MM.1S (cell line): Measurements from ENCODE around the gene DCAF4L1.

Experiments used
- DNase-seq: peaks from one replicate; pipeline ENCODE4 v3.0.0-alpha.2; 2015
- H2AFZ ChIP-seq: fragments of 300-600 bp; sonication (generic); 2 replicates; pipeline ENCODE4 v1.6.0; 2016; ENCODE audit warnings: antibody characterized with exemption, low read length
- H3F3A ChIP-seq: fragments of 300-600 bp; sonication (generic); 2 replicates; pipeline ENCODE4 v1.6.1; 2016; ENCODE audit warnings: mild to moderate bottlenecking, antibody characterized with exemption, low read length, moderate library complexity, mixed read lengths; ENCODE audit not compliant: insufficient read depth
- H3K27ac ChIP-seq: fragments of 300-600 bp; sonication (generic); 2 replicates; pipeline ENCODE4 v1.5.1; 2016; ENCODE audit warnings: mild to moderate bottlenecking, low read length
- H3K27me3 ChIP-seq: fragments of 300-600 bp; sonication (generic); replicated peaks from 2 replicates; pipeline ENCODE4 v1.6.0; 2016; ENCODE audit warnings: low read length; ENCODE audit not compliant: insufficient read depth
- H3K36me3 ChIP-seq: fragments of 300-600 bp; sonication (generic); replicated peaks from 2 replicates; pipeline ENCODE4 v1.6.1; 2016; ENCODE audit warnings: mild to moderate bottlenecking, low read length, mixed read lengths; ENCODE audit not compliant: insufficient read depth
- H3K4me1 ChIP-seq: fragments of 300-600 bp; sonication (generic); 2 replicates; pipeline ENCODE4 v1.6.1; 2016; ENCODE audit warnings: low read length, mixed read lengths
- H3K4me2 ChIP-seq: fragments of 300-600 bp; sonication (generic); 2 replicates; pipeline ENCODE4 v1.6.0; 2016; ENCODE audit warnings: low read depth, low read length
- H3K4me3 ChIP-seq: fragments of 300-600 bp; sonication (generic); 2 replicates; pipeline ENCODE4 v1.5.1; 2016; ENCODE audit warnings: low read length, mixed read lengths
- H3K79me2 ChIP-seq: fragments of 300-600 bp; sonication (generic); 2 replicates; pipeline ENCODE4 v1.6.1; 2016; ENCODE audit warnings: mixed run types, low read length, mixed read lengths
- H3K9ac ChIP-seq: fragments of 300-600 bp; sonication (generic); 2 replicates; pipeline ENCODE4 v1.6.1; 2016; ENCODE audit warnings: low read length, mixed read lengths
- H3K9me2 ChIP-seq: fragments of 300-600 bp; sonication (generic); replicated peaks from 2 replicates; pipeline ENCODE4 v1.6.1; 2016; ENCODE audit warnings: mild to moderate bottlenecking, low read length, mixed read lengths; ENCODE audit not compliant: insufficient read depth
- H3K9me3 ChIP-seq: fragments of 300-600 bp; sonication (generic); replicated peaks from 2 replicates; pipeline ENCODE4 v1.6.1; 2016; ENCODE audit warnings: mild to moderate bottlenecking, low read length, mixed read lengths; ENCODE audit not compliant: insufficient read depth
- H4K20me1 ChIP-seq: fragments of 300-600 bp; sonication (generic); 2 replicates; pipeline ENCODE4 v1.6.1; 2016; ENCODE audit warnings: mild to moderate bottlenecking, low read length, moderate library complexity, mixed read lengths; ENCODE audit not compliant: insufficient read depth
- CTCF ChIP-seq: fragments of 300-600 bp; sonication (generic); IDR thresholded peaks from 2 replicates; pipeline ENCODE4 v1.5.1; 2016; ENCODE audit warnings: antibody characterized with exemption, low read length, mixed read lengths
- EZH2 ChIP-seq: fragments of 300-600 bp; sonication (generic); optimal IDR thresholded peaks from 2 replicates; pipeline ENCODE3; 2017; ENCODE audit warnings: low read depth, mild to moderate bottlenecking, antibody characterized with exemption, low read length, mixed read lengths
- EZH2phosphoT487 ChIP-seq: fragments of 300-600 bp; sonication (generic); IDR thresholded peaks from 2 replicates; pipeline ENCODE4 v1.6.1; 2018; ENCODE audit warnings: antibody characterized with exemption, low read length

Gene DCAF4L1

GRCh38 chr4:41977709-41978108 lies 3.8 kb upstream of the DCAF4L1 start:
- TF ChIP-seq EZH2: no peak
- no peak for TF ChIP-seq CTCF
- TF ChIP-seq EZH2phosphoT487: no peak
- H2AFZ ChIP-seq: no peak overlapping the region
- H3K27ac ChIP-seq: no peak overlapping the region
- no peaks in the 10 kb centered on the region for H3K4me1 ChIP-seq
- no peaks in the 10 kb centered on the region for H3K9me2 ChIP-seq
- no peak for DNase-seq
- H3K4me2 ChIP-seq: no peak overlapping the region
- no peaks in the 10 kb centered on the region for H3F3A ChIP-seq
- no peaks in the 10 kb centered on the region for H3K79me2 ChIP-seq
- H3K9me3 ChIP-seq: no peaks in the 10 kb centered on the region
- no peak overlapping the region for H3K9ac ChIP-seq
- no peak overlapping the region for H3K4me3 ChIP-seq
- no peaks in the 10 kb centered on the region for H3K27me3 ChIP-seq
- no peaks in the 10 kb centered on the region for H4K20me1 ChIP-seq
- H3K36me3 ChIP-seq: no peaks in the 10 kb centered on the region

GRCh38 chr4:41982716-41983115 lies 1.2 kb downstream of the DCAF4L1 start:
- H4K20me1 ChIP-seq: no peaks in the 10 kb centered on the region
- no peaks in the 10 kb centered on the region for H3K9me3 ChIP-seq
- H3K4me1 ChIP-seq: no peaks in the 10 kb centered on the region
- H3K9ac ChIP-seq: no peak overlapping the region
- no peaks in the 10 kb centered on the region for H3K27me3 ChIP-seq
- H3K27ac ChIP-seq: no peak overlapping the region
- no peak for DNase-seq
- no peak overlapping the region for H2AFZ ChIP-seq
- H3K36me3 ChIP-seq: no peaks in the 10 kb centered on the region
- H3K4me2 ChIP-seq: no peak overlapping the region
- H3K79me2 ChIP-seq: no peaks in the 10 kb centered on the region
- no peaks in the 10 kb centered on the region for H3K9me2 ChIP-seq
- H3F3A ChIP-seq: no peaks in the 10 kb centered on the region
- no peak overlapping the region for H3K4me3 ChIP-seq
- no peak for TF ChIP-seq EZH2
- TF ChIP-seq EZH2phosphoT487: no peak
- no peak for TF ChIP-seq CTCF

- Histone ChIP-seq H3K9ac (no peak overlapping the region), H3K4me1 (no peaks in the 10 kb centered on the region), H3K27me3 (no peaks in the 10 kb centered on the region), H4K20me1 (no peaks in the 10 kb centered on the region), H3K9me2 (no peaks in the 10 kb centered on the region), H3K4me2 (no peak overlapping the region), H3K9me3 (no peaks in the 10 kb centered on the region), H3K4me3 (no peak overlapping the region), H3F3A (0 out of 2 replicates have a peak, but pooled peaks cover 3% of the 10 kb centered on the region), H3K36me3 (no peaks in the 10 kb centered on the region), H2AFZ (no peak overlapping the region), H3K27ac (no peak overlapping the region), H3K79me2 (no peaks in the 10 kb centered on the region)
- TF ChIP-seq EZH2: no peak
- TF ChIP-seq CTCF: no peak
- no peak for TF ChIP-seq EZH2phosphoT487
- no peak for DNase-seq
These were observed 3.6 kb downstream of the DCAF4L1 start for GRCh38 chr4:41985151-41985550.
